ENCODE measurements around the gene GREB1. TPM values are rescaled to one million over a fixed set of nuclear protein-coding genes. Genes with fewer than 3 reads are reported as not detected.

Gene GREB1
- total RNA-seq, 1 experiment from 2014 or later = 16.5 TPM

- no peaks in the 10 kb centered on the region for H3K9me3 Mint-ChIP-seq
- Histone ChIP-seq H3K79me2 (ENCODE audit: insufficient read depth, low read length) (peaks cover 4% of the 10 kb centered on the region; the same call in 1 of the 2 replicates), H2BK120ac (ENCODE audit: low read depth, low read length, poor library complexity, severe bottlenecking) (no peak overlapping the region), H3K14ac (ENCODE audit: insufficient read depth, low read length) (no peak overlapping the region; the same call in 1 of the 2 replicates), H3K18ac (ENCODE audit: insufficient read length, low read depth, low read length) (peak overlapping the region; percentile 7), H2BK15ac (ENCODE audit: low read depth, low read length) (no peak overlapping the region), H2BK5ac (ENCODE audit: insufficient read length, low read length) (no peak overlapping the region), H3K27me3 (ENCODE audit: insufficient read depth, low read length) (no peaks in the 10 kb centered on the region), H3K56ac (ENCODE audit: insufficient read length, low read depth, low read length) (no peak overlapping the region), H3T11ph (ENCODE audit: low read length) (no peak overlapping the region), H2BK12ac (ENCODE audit: insufficient read length, low read depth, low read length) (no peak overlapping the region), H2AFZ (ENCODE audit: low read length) (no peak overlapping the region), H4K91ac (ENCODE audit: insufficient read length, low read depth, low read length) (no peak overlapping the region), H3K4me2 (ENCODE audit: insufficient read depth, insufficient read length, low read length) (no peak overlapping the region), H3K27ac (ENCODE audit: insufficient read length, low read depth, low read length) (no peak overlapping the region), H3K23ac (ENCODE audit: insufficient read length, low read depth, low read length) (no peak overlapping the region), H3K9me3 (ENCODE audit: control insufficient read depth, low read depth, low read length) (no peaks in the 10 kb centered on the region), H2AK5ac (ENCODE audit: insufficient read length, low read length) (no peak overlapping the region), H4K20me1 (ENCODE audit: control insufficient read depth, insufficient read depth, insufficient read length) (peaks cover 2% of the 10 kb centered on the region), H3K4me1 (ENCODE audit: insufficient read depth, low read length) (peaks cover 37% of the 10 kb centered on the region), H3K9ac (ENCODE audit: extremely low read depth, insufficient read length, low read length) (no peak overlapping the region), H3K23me2 (ENCODE audit: insufficient read length, low read depth, low read length, poor library complexity, severe bottlenecking) (no peaks in the 10 kb centered on the region), H4K5ac (ENCODE audit: insufficient read length, low read depth, low read length) (no peak overlapping the region), H3K79me1 (ENCODE audit: insufficient read depth, low read depth, low read length, poor library complexity, severe bottlenecking) (no peaks in the 10 kb centered on the region), H2BK20ac (ENCODE audit: low read depth, low read length, poor library complexity, severe bottlenecking) (no peak overlapping the region), H3K4ac (ENCODE audit: low read depth, low read length) (no peak overlapping the region), H4K8ac (replicated peaks; ENCODE audit: insufficient read length, low read depth, low read length) (no peak overlapping the region)
- peaks cover 41 to 48% of the 10 kb centered on the region in 2 experiments for H3K4me1 Mint-ChIP-seq
- no peak for DNase-seq
- TF ChIP-seq, protein P1, sequence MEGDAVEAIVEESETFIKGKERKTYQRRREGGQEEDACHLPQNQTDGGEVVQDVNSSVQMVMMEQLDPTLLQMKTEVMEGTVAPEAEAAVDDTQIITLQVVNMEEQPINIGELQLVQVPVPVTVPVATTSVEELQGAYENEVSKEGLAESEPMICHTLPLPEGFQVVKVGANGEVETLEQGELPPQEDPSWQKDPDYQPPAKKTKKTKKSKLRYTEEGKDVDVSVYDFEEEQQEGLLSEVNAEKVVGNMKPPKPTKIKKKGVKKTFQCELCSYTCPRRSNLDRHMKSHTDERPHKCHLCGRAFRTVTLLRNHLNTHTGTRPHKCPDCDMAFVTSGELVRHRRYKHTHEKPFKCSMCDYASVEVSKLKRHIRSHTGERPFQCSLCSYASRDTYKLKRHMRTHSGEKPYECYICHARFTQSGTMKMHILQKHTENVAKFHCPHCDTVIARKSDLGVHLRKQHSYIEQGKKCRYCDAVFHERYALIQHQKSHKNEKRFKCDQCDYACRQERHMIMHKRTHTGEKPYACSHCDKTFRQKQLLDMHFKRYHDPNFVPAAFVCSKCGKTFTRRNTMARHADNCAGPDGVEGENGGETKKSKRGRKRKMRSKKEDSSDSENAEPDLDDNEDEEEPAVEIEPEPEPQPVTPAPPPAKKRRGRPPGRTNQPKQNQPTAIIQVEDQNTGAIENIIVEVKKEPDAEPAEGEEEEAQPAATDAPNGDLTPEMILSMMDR (conservative IDR thresholded peaks at IDR 0.05) = no peak
- no CpG with 5 or more reads among the region's 8 CpGs for WGBS (ENCODE audit: extremely low coverage, insufficient read length, low lambda C conversion rate)
- H3K27ac Mint-ChIP-seq = peak overlapping the region in 2 of 3 experiments; percentile 2 to 73; a peak in 4 of 7 replicates
- peak overlapping the region in 1 of 2 experiments; percentile 33; a peak in 2 of 5 replicates for H3K4me3 Mint-ChIP-seq
- peaks cover 3% of the 10 kb centered on the region for H3K27me3 Mint-ChIP-seq (ENCODE audit: low read depth)
- H3K36me3 Mint-ChIP-seq (ENCODE audit: insufficient read depth in 1 of 3, low read depth in 3 of 3) = no peaks in the 10 kb centered on the region; a peak in 1 of 7 replicates
Observed at GRCh38 chr2:11541693-11542274, 7.9 kb downstream of the GREB1 start.
